ENCODE measurements around the gene ALK.

The ALK gene

GRCh38 chr2:29699045-29699444 lies 222.3 kb downstream of the ALK start:
- Histone ChIP-seq H3K9ac (ENCODE audit: low read depth, low read length) (no peak overlapping the region), H3K27me3 (ENCODE audit: control insufficient read depth, insufficient read depth, low read length) (no peaks in the 10 kb centered on the region), H3K4me1 (ENCODE audit: control insufficient read depth, insufficient read depth, low read length) (no peaks in the 10 kb centered on the region), H3K9me3 (ENCODE audit: control insufficient read depth, insufficient read depth, low read length) (no peaks in the 10 kb centered on the region), H3K4me3 (ENCODE audit: low read depth, low read length) (no peak overlapping the region), H3K36me3 (ENCODE audit: control insufficient read depth, insufficient read depth, low read length) (no peaks in the 10 kb centered on the region)

DNA sequence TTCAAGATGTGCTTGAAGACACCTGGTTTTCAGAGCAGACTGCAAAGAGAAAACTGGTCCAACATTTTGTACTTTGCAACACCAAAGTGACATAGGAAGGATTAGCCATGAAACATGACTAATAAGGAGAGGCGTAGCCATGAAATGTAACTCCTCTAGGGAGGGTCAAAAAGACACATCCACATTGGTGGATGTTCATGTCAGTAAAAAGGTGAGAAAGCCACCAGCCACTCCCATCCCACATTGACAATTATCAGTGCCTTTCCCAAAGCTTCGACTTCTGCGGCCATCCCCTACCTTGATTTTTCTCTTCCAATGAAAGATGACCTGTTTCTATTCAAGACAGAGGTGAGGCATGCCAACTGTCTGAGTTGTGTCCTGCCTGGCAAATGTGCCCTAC lies 223.2 kb downstream of the ALK start:
- Histone ChIP-seq H3K9ac (ENCODE audit: low read depth, low read length) (no peak overlapping the region), H3K4me1 (ENCODE audit: control insufficient read depth, insufficient read depth, low read length) (no peaks in the 10 kb centered on the region), H3K9me3 (ENCODE audit: control insufficient read depth, insufficient read depth, low read length) (no peaks in the 10 kb centered on the region), H3K27me3 (ENCODE audit: control insufficient read depth, insufficient read depth, low read length) (no peaks in the 10 kb centered on the region), H3K36me3 (ENCODE audit: control insufficient read depth, insufficient read depth, low read length) (no peaks in the 10 kb centered on the region), H3K4me3 (ENCODE audit: low read depth, low read length) (no peak overlapping the region)

DNA sequence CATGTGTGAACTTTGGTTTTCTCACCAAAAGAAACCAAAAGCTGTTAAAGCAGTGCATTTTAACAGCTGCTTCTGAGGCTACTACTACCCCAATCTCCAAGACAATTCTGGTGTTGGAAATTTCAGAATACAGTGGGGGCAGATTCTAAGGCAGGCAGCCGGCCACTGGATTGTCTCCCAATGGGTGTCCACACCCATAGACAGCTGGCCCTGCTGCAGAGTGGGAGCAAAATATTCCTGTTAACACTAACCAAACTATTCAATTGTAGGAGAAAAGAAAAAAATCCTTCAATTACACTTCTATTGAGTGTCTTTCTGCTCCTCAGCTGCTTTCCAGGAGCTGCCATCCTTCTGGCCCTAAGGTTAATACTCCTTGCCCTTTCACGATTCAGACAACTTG lies 223.7 kb downstream of the ALK start:
- no peak overlapping the region for H3K9ac ChIP-seq (ENCODE audit: low read depth, low read length)
- no peaks in the 10 kb centered on the region for H3K9me3 ChIP-seq (ENCODE audit: control insufficient read depth, insufficient read depth, low read length)
- H3K4me3 ChIP-seq (ENCODE audit: low read depth, low read length) = no peak overlapping the region
- no peaks in the 10 kb centered on the region for H3K4me1 ChIP-seq (ENCODE audit: control insufficient read depth, insufficient read depth, low read length)
- no peaks in the 10 kb centered on the region for H3K27me3 ChIP-seq (ENCODE audit: control insufficient read depth, insufficient read depth, low read length)
- no peaks in the 10 kb centered on the region for H3K36me3 ChIP-seq (ENCODE audit: control insufficient read depth, insufficient read depth, low read length)

DNA sequence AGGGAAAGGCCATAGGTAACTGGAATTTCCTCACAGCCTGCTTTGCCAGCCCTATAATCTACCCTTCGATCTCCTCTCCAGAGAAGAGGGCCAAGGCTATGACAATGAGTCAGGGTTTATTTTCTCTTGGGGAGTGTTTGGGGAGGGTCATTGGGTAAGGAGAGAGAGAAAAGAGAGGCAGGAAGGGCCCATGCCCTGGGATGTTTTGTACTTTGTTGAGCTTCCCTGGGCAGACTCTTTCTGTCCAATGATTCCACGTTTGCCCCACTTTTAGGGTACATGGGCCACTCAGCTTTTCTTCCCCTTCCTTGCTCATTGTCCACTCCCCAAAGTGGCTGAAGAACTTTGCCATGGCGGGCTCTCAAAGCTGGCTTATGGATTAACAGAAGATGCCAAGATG lies 224.2 kb downstream of the ALK start:
- Histone ChIP-seq H3K4me3 (ENCODE audit: low read depth, low read length) (no peak overlapping the region), H3K4me1 (ENCODE audit: control insufficient read depth, insufficient read depth, low read length) (no peaks in the 10 kb centered on the region), H3K9ac (ENCODE audit: low read depth, low read length) (no peak overlapping the region), H3K36me3 (ENCODE audit: control insufficient read depth, insufficient read depth, low read length) (no peaks in the 10 kb centered on the region), H3K27me3 (ENCODE audit: control insufficient read depth, insufficient read depth, low read length) (no peaks in the 10 kb centered on the region), H3K9me3 (ENCODE audit: control insufficient read depth, insufficient read depth, low read length) (no peaks in the 10 kb centered on the region)

DNA sequence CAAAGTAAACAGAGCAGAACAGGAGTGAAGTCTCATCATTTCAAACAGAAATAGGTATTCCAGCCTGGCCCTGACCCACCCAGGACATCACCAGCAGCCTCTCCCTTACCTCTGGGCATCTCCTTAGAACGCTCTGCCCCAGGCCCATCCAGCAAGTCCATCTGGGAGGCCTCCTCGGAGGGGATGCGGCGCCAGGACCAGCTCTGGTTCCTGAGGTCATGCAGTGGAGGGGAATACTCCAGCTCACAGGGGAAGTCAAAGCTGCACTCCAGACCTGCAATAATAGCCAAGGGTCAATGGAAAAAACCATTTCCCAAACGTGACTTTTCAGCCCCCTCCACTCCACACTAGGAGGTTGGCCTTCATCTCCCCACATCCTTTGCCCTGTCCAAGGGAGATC lies 226.6 kb downstream of the ALK start:
- H3K9ac ChIP-seq (ENCODE audit: low read depth, low read length) = no peak overlapping the region
- no peaks in the 10 kb centered on the region for H3K4me1 ChIP-seq (ENCODE audit: control insufficient read depth, insufficient read depth, low read length)

DNA sequence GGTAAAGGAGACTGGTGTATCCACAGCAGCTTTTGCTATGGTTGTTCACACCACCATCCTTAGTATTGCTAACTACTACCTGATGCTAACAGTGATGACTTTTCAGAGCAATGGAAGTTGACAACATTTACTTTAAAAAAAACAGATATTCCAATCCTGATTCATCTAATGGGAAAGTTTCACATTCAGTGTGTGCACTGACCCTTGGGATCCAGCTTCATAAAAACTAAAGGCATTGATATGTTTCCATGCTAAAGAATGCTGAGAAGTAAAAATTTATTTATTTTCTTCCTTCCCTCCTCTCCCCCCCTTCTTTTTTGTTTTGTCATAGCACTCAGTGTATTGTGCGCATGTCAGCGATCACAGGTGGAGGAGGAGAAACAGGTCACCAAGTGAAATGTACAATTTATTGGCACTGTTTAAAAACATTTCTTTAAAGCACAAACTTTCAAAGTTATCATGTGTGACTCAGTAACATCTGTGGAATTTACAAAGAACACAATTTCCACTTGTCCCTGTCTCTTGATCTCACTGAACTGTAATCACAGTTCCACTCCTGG lies 229.9 kb downstream of the ALK start:
- no peaks in the 10 kb centered on the region for H3K27me3 ChIP-seq (ENCODE audit: control insufficient read depth, insufficient read depth, low read length)
- H3K9me3 ChIP-seq (ENCODE audit: control insufficient read depth, insufficient read depth, low read length) = no peaks in the 10 kb centered on the region
- no peaks in the 10 kb centered on the region for H3K36me3 ChIP-seq (ENCODE audit: control insufficient read depth, insufficient read depth, low read length)
- no peak overlapping the region for H3K4me3 ChIP-seq (ENCODE audit: low read depth, low read length)
- H3K4me1 ChIP-seq (ENCODE audit: control insufficient read depth, insufficient read depth, low read length) = no peaks in the 10 kb centered on the region
- H3K9ac ChIP-seq (ENCODE audit: low read depth, low read length) = no peak overlapping the region

More for the DNA sequence above, 226.6 kb downstream of the ALK start:
- Histone ChIP-seq H3K4me3 (ENCODE audit: low read depth, low read length) (no peak overlapping the region), H3K27me3 (ENCODE audit: control insufficient read depth, insufficient read depth, low read length) (no peaks in the 10 kb centered on the region), H3K9me3 (ENCODE audit: control insufficient read depth, insufficient read depth, low read length) (no peaks in the 10 kb centered on the region), H3K36me3 (ENCODE audit: control insufficient read depth, insufficient read depth, low read length) (no peaks in the 10 kb centered on the region)

- Histone ChIP-seq H3K4me1 (ENCODE audit: control insufficient read depth, insufficient read depth, low read length) (no peaks in the 10 kb centered on the region), H3K4me3 (ENCODE audit: low read depth, low read length) (no peak overlapping the region), H3K9ac (ENCODE audit: low read depth, low read length) (no peak overlapping the region), H3K27me3 (ENCODE audit: control insufficient read depth, insufficient read depth, low read length) (no peaks in the 10 kb centered on the region), H3K9me3 (ENCODE audit: control insufficient read depth, insufficient read depth, low read length) (no peaks in the 10 kb centered on the region), H3K36me3 (ENCODE audit: control insufficient read depth, insufficient read depth, low read length) (no peaks in the 10 kb centered on the region)
Measured at GRCh38 chr2:29689666-29690065, 231.7 kb downstream of the ALK start.

- H3K9ac ChIP-seq (ENCODE audit: low read depth, low read length) = no peak overlapping the region
- H3K4me1 ChIP-seq (ENCODE audit: control insufficient read depth, insufficient read depth, low read length) = no peaks in the 10 kb centered on the region
- H3K4me3 ChIP-seq (ENCODE audit: low read depth, low read length) = no peak overlapping the region
- H3K27me3 ChIP-seq (ENCODE audit: control insufficient read depth, insufficient read depth, low read length) = no peaks in the 10 kb centered on the region
- H3K9me3 ChIP-seq (ENCODE audit: control insufficient read depth, insufficient read depth, low read length) = no peaks in the 10 kb centered on the region
- no peaks in the 10 kb centered on the region for H3K36me3 ChIP-seq (ENCODE audit: control insufficient read depth, insufficient read depth, low read length)
Measured at GRCh38 chr2:29688429-29688828, 233.0 kb downstream of the ALK start.

GRCh38 chr2:29687121-29687520 lies 234.3 kb downstream of the ALK start:
- Histone ChIP-seq H3K9me3 (ENCODE audit: control insufficient read depth, insufficient read depth, low read length) (no peaks in the 10 kb centered on the region), H3K4me1 (ENCODE audit: control insufficient read depth, insufficient read depth, low read length) (no peaks in the 10 kb centered on the region), H3K27me3 (ENCODE audit: control insufficient read depth, insufficient read depth, low read length) (no peaks in the 10 kb centered on the region), H3K36me3 (ENCODE audit: control insufficient read depth, insufficient read depth, low read length) (no peaks in the 10 kb centered on the region), H3K9ac (ENCODE audit: low read depth, low read length) (no peak overlapping the region), H3K4me3 (ENCODE audit: low read depth, low read length) (no peak overlapping the region)

DNA sequence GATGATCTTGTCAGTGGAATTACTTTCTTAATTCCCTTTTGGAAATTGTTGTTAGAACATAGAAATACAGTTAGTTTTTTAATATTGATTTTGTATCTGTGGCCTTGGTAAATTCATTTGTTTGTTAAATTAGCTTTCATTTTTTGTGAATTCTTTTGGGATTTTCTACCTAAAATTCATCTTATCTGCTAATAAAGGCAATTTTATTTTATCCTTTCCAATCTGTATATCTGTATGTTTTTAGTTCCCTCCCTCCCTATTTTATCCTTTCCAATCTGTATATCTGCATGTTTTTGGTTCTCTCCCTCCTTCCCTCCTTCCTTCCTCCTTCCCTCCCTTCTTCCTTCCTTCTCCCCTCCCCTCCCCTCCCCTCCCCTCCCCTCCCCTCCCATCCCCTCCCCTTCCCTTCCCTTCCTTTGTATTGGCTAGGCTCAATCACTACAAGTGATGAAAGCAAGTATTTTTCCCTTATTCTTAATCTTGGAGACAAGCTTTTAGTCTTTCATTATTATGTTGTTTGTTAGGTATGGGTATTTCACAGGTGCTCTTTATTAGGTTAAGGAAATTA lies 244.4 kb downstream of the ALK start:
- Histone ChIP-seq H3K9me3 (ENCODE audit: control insufficient read depth, insufficient read depth, low read length) (no peaks in the 10 kb centered on the region), H3K9ac (ENCODE audit: low read depth, low read length) (no peak overlapping the region), H3K4me1 (ENCODE audit: control insufficient read depth, insufficient read depth, low read length) (no peaks in the 10 kb centered on the region), H3K4me3 (ENCODE audit: low read depth, low read length) (no peak overlapping the region), H3K36me3 (ENCODE audit: control insufficient read depth, insufficient read depth, low read length) (no peaks in the 10 kb centered on the region), H3K27me3 (ENCODE audit: control insufficient read depth, insufficient read depth, low read length) (no peaks in the 10 kb centered on the region)

DNA sequence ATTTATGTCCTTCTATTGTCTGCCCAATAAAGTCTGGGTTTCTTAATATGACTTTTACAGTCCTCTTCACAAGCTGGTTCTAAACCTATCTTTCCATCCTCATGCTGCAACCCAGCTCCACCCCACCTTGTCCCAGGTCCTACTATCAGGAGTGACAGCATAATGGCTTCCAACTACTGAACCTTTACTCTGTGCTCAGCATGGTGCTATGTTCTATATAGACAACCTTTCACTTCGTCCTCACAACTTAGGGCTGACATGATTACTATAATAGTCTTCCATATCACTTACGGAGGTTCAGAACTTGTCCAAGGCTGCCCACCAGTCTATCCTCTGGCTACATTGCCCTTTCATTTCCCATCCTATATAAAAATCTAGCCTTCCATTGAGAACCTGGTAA lies 256.8 kb downstream of the ALK start:
- Histone ChIP-seq H3K9ac (ENCODE audit: low read depth, low read length) (no peak overlapping the region), H3K9me3 (ENCODE audit: control insufficient read depth, insufficient read depth, low read length) (no peaks in the 10 kb centered on the region), H3K4me1 (ENCODE audit: control insufficient read depth, insufficient read depth, low read length) (no peaks in the 10 kb centered on the region), H3K27me3 (ENCODE audit: control insufficient read depth, insufficient read depth, low read length) (no peaks in the 10 kb centered on the region), H3K4me3 (ENCODE audit: low read depth, low read length) (no peak overlapping the region), H3K36me3 (ENCODE audit: control insufficient read depth, insufficient read depth, low read length) (no peaks in the 10 kb centered on the region)

DNA sequence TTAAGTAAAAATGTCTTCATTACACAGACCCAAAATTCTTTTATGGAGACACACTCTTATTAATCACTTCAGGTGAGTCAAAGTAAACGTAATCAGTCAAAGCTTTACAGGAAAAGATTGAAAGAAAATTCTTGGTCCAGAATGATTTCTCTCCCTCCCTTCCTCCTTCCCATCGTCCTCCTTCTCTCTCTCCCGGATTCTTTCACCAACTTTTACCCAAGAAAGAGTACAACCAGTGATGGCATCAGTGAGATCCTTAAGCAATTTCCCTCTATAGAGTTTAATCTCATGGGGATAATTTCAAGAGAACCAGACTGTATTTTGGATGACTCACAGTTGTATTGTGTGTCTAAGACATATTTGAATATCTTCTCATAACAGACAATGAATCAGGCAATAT lies 258.1 kb downstream of the ALK start:
- Histone ChIP-seq H3K4me1 (ENCODE audit: control insufficient read depth, insufficient read depth, low read length) (no peaks in the 10 kb centered on the region), H3K4me3 (ENCODE audit: low read depth, low read length) (no peak overlapping the region), H3K27me3 (ENCODE audit: control insufficient read depth, insufficient read depth, low read length) (no peaks in the 10 kb centered on the region), H3K9me3 (ENCODE audit: control insufficient read depth, insufficient read depth, low read length) (no peaks in the 10 kb centered on the region), H3K9ac (ENCODE audit: low read depth, low read length) (no peak overlapping the region), H3K36me3 (ENCODE audit: control insufficient read depth, insufficient read depth, low read length) (no peaks in the 10 kb centered on the region)

Data from iPS-15b (cell line).